MM.1S (cell line): Measurements from ENCODE around the gene CD93.

Experiments used
- EZH2phosphoT487 ChIP-seq: fragments of 300-600 bp; sonication (generic); IDR thresholded peaks from 2 replicates; pipeline ENCODE4 v1.6.1; 2018; ENCODE audit warnings: antibody characterized with exemption, low read length
- TF ChIP-seq, protein P1 (sequence below): fragments of 300-600 bp; sonication (generic); IDR thresholded peaks from 2 replicates; pipeline ENCODE4 v1.5.1; 2016; ENCODE audit warnings: antibody characterized with exemption, low read length, mixed read lengths

DNA sequence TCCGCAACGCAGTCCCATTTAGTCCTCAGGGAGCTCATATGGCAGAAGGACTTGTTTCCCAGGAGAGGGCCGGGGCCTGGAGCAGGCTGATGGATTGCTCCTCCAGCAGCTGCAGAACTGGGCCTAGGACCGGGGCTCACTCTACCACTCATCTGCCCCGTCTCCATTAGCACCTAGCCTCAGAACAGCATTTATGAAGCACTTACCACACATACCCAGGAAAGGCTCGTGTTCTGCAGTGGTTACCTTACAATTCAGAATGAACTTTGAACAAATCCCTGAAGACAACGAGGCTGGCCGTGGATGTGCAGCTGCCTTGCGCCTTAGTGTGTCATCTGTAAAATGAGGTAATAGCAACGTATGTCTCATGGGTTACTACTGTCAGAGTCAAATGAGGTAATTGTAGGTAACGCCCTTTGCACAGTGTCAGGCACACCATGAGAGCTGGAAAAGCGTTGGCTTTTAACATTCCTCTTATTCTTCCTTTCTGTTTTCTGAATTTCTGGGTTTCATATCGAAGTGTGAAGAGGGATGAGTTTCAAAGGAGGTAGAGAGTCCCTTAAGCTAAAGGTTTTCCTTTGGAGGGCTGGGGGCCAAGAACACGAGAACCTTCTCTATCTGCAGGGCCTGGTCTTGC is 46.3 kb upstream of the CD93 start:
- TF ChIP-seq, protein P1, sequence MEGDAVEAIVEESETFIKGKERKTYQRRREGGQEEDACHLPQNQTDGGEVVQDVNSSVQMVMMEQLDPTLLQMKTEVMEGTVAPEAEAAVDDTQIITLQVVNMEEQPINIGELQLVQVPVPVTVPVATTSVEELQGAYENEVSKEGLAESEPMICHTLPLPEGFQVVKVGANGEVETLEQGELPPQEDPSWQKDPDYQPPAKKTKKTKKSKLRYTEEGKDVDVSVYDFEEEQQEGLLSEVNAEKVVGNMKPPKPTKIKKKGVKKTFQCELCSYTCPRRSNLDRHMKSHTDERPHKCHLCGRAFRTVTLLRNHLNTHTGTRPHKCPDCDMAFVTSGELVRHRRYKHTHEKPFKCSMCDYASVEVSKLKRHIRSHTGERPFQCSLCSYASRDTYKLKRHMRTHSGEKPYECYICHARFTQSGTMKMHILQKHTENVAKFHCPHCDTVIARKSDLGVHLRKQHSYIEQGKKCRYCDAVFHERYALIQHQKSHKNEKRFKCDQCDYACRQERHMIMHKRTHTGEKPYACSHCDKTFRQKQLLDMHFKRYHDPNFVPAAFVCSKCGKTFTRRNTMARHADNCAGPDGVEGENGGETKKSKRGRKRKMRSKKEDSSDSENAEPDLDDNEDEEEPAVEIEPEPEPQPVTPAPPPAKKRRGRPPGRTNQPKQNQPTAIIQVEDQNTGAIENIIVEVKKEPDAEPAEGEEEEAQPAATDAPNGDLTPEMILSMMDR = no peak
- no peak for TF ChIP-seq EZH2phosphoT487
